Dendritic cell treated with granulocyte-macrophage colony-stimulating factor and Interleukin-4, amounts not matched to agents 40 ng/mL and 50 ng/mL, for 4 days (primary cell): ENCODE data around the gene POM121.
A peak's percentile ranks its signal among the peaks of the same experiment; 100 is the strongest.
"Not testable (repeated sequence)": the region's sequence is repeated elsewhere in the genome, so short reads cannot be mapped to it uniquely, and the experiment has no call there.

ENCODE experiments used
- H3K27ac Mint-ChIP-seq: one replicate; pipeline ENCODE4 v1.8.0; 2022; ENCODE audit warnings: mild to moderate bottlenecking, mixed read lengths
- H3K27me3 Mint-ChIP-seq: one replicate; pipeline ENCODE4 v1.8.0; 2022; ENCODE audit warnings: mild to moderate bottlenecking, mixed read lengths
- H3K36me3 Mint-ChIP-seq: one replicate; pipeline ENCODE4 v1.8.0; 2022; ENCODE audit warnings: low read depth, mixed read lengths
- H3K4me1 Mint-ChIP-seq: one replicate; pipeline ENCODE4 v1.8.0; 2022; ENCODE audit warnings: low read depth, mixed read lengths
- H3K4me3 Mint-ChIP-seq: one replicate; pipeline ENCODE4 v1.8.0; 2022; ENCODE audit warnings: mild to moderate bottlenecking, moderate library complexity, mixed read lengths
- H3K9me3 Mint-ChIP-seq: one replicate; pipeline ENCODE4 v1.8.0; 2022; ENCODE audit warnings: mixed read lengths
- intact Hi-C: fragments of 100-400 bp; cut with micrococcal nuclease; formaldehyde crosslinking; loops from one replicate; pipeline ENCODE4 v1.15.0; 2022

The POM121 gene

DNA sequence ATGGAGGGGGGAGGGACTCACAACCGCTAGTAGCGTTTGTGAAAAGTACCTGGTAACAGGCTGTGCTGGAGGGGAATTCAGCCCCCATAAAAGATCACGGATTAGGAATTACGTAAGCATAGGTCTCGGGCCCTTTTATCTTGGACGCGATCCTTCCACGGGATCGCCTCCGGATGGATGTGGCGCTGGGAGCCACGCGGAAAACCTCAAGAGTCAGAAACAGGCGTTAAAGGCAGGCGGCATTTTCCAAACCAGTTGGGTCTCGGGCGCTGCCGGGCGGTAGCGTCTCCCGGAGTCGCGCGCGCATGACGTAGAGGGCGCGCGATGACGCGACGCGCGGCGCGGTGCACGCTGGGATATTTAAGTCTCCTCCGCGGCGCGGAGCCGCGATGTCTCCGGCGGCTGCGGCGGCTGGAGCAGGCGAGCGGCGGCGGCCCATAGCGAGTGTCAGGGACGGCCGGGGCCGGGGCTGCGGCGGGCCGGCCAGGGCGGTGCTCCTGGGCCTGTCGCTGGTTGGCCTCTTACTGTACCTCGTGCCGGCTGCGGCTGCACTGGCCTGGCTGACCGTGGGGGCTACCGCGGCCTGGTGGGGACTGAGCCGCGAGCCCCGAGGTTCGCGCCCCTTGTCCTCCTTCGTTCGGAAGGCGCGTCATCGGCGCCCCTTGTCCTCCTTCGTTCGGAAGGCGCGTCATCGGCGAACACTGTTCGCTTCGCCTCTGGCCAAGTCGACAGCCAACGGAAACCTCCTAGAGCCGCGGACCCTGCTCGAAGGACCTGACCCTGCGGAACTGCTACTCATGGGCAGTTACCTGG is at the start of gene POM121:
POM121 (plus strand) TSS at position 363 of the 813 bp plus-strand sequence; CDS start at position 390, 27 bp downstream.
- Mint-ChIP-seq H3K4me1 (peaks cover 24% of the 10 kb centered on the region), H3K27me3 (no peaks in the 10 kb centered on the region), H3K27ac (peak within 1 kb of the TSS; percentile 95), H3K36me3 (peaks cover 73% of the 10 kb centered on the region), H3K9me3 (no peaks in the 10 kb centered on the region), H3K4me3 (peak within 1 kb of the TSS; percentile 98)
- intact Hi-C loops, result no loop called here

DNA sequence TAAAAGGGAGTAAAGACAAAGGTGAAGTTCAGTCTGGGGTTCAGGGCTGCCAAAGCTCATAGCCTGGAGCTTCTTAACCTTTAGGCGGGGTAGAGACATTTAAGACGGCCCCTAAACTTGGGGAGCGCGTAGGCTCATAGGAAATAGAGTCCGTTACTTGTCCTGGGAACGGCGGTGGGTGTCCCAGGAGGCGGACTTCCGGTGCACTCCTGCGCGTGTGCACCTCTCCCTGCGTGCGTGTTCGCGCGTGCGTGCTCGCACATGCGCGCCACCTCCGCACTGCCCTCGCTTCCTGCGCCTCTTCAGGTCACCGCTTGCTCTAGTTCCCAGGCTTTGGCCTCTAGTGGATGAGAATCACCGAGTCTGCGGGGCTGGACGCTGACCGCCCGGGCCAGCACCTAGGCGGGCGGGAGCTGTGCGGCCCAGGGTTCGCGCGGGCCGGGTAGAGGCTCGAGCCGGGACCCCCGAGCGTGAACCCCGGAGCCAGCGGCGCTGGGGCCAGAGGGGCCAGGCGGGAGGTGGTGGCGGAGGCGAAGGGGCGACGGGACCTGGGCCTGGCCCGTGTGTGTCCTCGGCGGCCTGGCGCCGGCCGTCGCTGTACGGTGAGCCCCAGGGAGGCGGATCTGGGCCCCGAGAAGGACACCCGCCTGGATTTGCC is 45.7 kb upstream of the POM121 start:
- H3K27ac Mint-ChIP-seq, result peak overlapping the region; percentile 94
- H3K27me3 Mint-ChIP-seq, intact Hi-C loops, H3K4me1 Mint-ChIP-seq, H3K9me3 Mint-ChIP-seq: not testable (repeated sequence)
- H3K36me3 Mint-ChIP-seq, result peaks cover 29% of the 10 kb centered on the region
- H3K4me3 Mint-ChIP-seq, result peak overlapping the region; percentile 99

DNA sequence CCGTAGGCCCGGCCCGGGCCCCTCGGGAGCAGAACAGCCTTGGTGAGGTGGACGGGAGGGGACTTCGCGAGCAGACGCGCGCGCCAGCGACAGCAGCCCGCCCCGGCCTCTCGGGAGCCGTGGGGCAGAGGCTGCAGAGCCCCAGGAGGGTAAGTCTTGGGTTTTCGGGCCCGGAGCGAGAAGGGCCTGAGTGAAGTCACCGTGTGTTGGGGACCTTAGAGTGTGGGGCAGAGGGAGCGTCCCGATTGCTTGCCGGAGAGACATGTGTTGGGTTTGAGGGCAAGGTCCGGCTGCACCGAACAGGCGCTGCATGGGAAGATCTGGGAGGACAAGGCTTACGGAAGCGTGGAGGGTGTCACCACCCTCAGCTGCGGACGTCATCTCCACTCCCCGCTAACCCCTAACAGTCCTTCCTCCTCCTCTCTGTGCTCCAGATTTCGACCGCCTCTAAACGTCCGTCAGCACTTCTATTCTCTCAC is 45.1 kb upstream of the POM121 start:
- H3K4me1 Mint-ChIP-seq, H3K9me3 Mint-ChIP-seq, H3K27me3 Mint-ChIP-seq, intact Hi-C loops: not testable (repeated sequence)
- H3K27ac Mint-ChIP-seq, result peak overlapping the region; percentile 94
- peaks cover 29% of the 10 kb centered on the region for H3K36me3 Mint-ChIP-seq
- peak overlapping the region; percentile 99 for H3K4me3 Mint-ChIP-seq

DNA sequence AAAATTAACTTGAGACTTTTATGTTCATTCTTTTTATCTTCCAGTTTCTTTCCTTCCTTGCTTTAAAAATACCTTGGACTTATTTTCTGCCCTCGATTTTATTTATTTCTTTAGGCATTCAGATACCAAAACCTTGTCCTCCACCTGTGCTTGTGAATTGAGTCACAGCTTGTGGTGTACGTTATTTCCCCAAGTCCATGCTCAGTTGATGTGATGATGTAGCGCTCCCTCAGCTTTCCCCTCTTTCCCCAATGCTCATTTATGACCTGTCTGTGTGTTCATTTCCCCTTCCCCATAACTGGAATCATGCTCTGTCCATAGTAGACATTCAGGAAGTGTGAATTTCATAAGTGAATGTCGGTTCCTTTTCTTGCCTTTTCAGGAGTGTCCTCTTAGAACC is 33.1 kb upstream of the POM121 start:
- intact Hi-C loops, H3K9me3 Mint-ChIP-seq, H3K4me3 Mint-ChIP-seq, H3K27me3 Mint-ChIP-seq: not testable (repeated sequence)
- Mint-ChIP-seq H3K4me1 (peaks cover 33% of the 10 kb centered on the region), H3K27ac (peak overlapping the region; percentile 59), H3K36me3 (peaks cover 61% of the 10 kb centered on the region)

GRCh38 chr7:72904740-72905139 is 20.2 kb upstream of the POM121 start:
- H3K36me3 Mint-ChIP-seq, result peaks cover 96% of the 10 kb centered on the region
- H3K9me3 Mint-ChIP-seq, H3K4me1 Mint-ChIP-seq, H3K4me3 Mint-ChIP-seq, intact Hi-C loops, H3K27ac Mint-ChIP-seq, H3K27me3 Mint-ChIP-seq: not testable (repeated sequence)

DNA sequence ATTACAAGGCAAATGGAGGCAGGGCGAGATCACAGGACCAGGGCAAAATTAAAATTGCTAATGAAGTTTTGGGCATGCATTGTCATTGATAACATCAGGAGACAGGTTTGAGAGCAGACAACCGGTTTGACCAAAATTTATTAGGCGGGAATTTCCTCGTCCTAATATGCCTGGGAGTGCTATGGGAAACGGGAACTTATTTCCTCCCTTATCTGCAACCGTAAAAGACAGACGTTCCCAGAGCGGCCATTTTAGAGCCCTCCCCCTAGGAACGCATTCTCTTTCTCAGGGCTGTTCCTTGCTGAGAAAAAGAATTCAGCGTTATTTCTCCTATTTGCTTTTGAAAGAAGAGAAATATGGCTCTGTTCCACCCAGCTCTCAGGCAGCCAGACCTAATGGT is 16.5 kb upstream of the POM121 start:
- H3K36me3 Mint-ChIP-seq, result peaks cover 80% of the 10 kb centered on the region
- H3K9me3 Mint-ChIP-seq, H3K27ac Mint-ChIP-seq, intact Hi-C loops, H3K4me3 Mint-ChIP-seq, H3K27me3 Mint-ChIP-seq: not testable (repeated sequence)
- H3K4me1 Mint-ChIP-seq, result peaks cover 13% of the 10 kb centered on the region

- H3K9me3 Mint-ChIP-seq, H3K4me3 Mint-ChIP-seq, H3K27me3 Mint-ChIP-seq, intact Hi-C loops: not testable (repeated sequence)
- Mint-ChIP-seq H3K36me3 (peaks cover 71% of the 10 kb centered on the region), H3K4me1 (peaks cover 13% of the 10 kb centered on the region), H3K27ac (peak overlapping the region; percentile 6)
These were observed 13.5 kb upstream of the POM121 start for GRCh38 chr7:72911395-72911794.

DNA sequence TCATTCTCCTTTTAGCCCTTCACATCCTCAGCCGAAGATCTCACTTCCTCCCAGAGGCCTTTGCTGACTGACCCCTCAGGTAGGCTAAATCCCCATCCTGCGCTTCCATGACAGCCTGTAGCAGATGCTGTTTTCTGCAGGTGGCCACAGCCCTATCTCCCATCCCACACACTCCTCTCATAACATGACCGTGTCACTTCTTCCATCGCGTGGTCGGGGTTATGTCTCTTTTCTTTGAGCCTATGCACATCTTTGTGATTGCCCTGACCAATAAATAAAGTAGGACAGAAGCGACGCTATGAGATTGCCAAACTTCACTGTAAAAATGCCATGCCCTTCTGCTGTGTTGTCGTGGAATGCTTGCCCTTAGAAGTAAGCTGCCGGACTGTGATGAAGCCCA is 11.1 kb upstream of the POM121 start:
- not testable (repeated sequence) for H3K4me3 Mint-ChIP-seq, H3K9me3 Mint-ChIP-seq, H3K27me3 Mint-ChIP-seq, H3K27ac Mint-ChIP-seq
- intact Hi-C loops, result loop anchor here (2.0 kb wide), 1 partner anchor 87 kb away; no protein-coding TSS in a partner anchor
- Mint-ChIP-seq H3K4me1 (peaks cover 13% of the 10 kb centered on the region), H3K36me3 (peaks cover 69% of the 10 kb centered on the region)

DNA sequence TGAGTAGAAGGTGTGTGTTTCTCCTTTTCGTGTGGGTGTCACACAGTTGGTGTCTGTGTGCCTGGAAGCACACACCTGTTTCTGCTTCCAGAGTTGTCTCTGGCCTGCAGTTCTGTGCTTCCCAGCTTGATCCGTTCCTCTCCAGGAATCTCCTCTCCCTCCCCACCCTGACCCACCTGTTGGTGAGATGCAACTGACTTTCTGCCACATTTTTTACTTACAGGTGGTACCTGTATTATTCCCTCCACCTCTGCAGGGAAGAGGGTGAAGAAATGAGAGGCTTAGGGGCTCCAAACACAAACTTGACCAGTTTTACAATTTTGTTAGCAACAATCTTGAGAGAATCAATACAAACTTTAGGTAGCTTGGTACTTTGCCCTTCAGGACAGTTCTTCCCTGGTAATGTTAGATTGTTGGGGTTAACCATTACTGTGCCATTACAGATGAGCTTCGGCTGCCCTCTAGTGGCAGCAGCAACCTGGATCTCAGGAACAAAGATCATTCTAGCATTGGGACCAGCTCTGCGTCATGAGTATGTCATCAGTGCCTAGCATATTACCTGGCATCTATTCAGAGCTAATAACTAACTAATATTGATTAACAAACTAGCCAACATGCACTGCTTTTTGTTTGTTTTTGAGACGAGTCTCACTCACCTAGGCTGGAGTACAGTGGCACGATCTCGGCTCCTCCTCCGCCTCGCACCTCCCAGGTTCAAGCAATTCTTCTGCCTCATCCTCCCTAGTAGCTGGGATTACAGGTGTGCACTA is 10.0 kb upstream of the POM121 start:
- not testable (repeated sequence) for H3K9me3 Mint-ChIP-seq, H3K4me1 Mint-ChIP-seq, H3K27me3 Mint-ChIP-seq, H3K27ac Mint-ChIP-seq, H3K4me3 Mint-ChIP-seq
- peaks cover 65% of the 10 kb centered on the region for H3K36me3 Mint-ChIP-seq
- intact Hi-C loops, result loop anchor here (2.0 kb wide), 1 partner anchor 88 kb away; no protein-coding TSS in a partner anchor

DNA sequence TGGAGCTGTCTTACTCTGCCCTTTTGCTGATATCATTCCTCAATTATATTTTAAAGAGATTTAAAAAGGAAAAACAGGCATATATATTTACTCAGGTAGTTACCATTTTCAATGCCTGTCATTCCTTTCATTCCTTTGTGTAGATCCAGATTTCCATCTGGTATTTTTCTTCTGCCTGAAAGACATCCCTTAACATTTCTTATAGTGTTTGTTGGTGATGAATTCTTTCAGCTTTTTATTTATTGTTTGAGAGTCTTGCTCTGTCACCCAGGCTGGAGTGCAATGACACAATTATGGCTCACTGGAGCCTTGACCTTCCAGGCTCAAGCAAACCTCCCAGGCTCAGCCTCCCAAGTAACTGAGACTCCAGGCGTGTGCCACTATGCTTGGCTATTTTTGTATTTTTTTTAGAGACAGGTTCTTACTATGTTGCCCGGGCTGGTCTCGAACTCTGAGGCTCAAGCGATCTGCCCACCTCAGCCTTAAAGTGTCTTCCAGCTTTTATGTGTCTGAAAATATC is 5.6 kb upstream of the POM121 start:
- Mint-ChIP-seq H3K9me3 (no peaks in the 10 kb centered on the region), H3K27ac (no peak overlapping the region), H3K36me3 (peaks cover 61% of the 10 kb centered on the region), H3K27me3 (no peaks in the 10 kb centered on the region), H3K4me3 (no peak overlapping the region), H3K4me1 (peaks cover 11% of the 10 kb centered on the region)
- intact Hi-C loops, result no loop called here

DNA sequence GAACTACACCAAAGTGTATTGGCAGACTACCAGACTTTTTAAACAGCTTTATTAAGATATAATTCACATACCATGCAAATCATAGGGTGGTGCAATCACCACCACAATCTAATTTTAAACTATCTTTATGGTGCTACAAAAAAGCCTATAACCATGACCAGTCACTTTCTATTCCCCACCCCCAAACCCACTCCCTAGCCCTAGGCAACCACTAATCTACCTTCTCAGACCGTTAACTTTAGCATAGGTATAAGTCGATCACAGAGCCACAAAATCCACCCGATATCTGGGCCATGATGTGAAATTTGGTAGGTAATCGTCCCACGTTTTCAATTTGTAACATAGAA is 536 bp upstream of the POM121 start:
- peak overlapping the region; percentile 98 for H3K4me3 Mint-ChIP-seq
- no peaks in the 10 kb centered on the region for H3K27me3 Mint-ChIP-seq
- peaks cover 72% of the 10 kb centered on the region for H3K36me3 Mint-ChIP-seq
- intact Hi-C loops, result no loop called here
- peak overlapping the region; percentile 95 for H3K27ac Mint-ChIP-seq
- H3K9me3 Mint-ChIP-seq, result no peaks in the 10 kb centered on the region
- peaks cover 24% of the 10 kb centered on the region for H3K4me1 Mint-ChIP-seq

DNA sequence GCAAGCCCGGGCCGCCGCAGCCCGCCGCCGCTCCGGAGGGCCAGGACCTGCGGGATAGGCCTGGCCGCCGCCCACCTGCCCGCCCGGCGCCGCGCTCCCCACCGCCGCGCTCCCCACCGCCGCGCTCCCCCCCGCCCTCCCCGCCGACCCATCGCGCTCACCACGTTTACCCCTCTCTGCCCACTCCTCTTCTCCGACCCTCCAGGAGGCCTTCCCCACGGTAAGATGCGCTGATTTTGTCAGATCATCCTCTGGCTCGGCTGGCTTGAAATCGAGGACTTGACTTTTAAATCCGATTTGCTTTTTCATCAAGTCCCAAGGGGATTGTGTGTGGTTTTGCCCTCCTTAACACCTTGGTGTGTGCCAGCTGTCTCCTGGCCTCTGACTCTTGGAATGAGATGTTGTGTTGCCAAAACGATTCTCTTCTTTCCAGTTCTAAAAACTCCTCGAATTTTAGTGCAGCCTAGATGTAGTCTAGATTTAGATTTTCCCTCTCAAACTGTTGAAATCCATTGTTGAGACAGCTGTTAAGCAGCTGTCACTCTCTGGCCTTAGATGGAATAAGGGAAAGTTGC is 738 bp downstream of the POM121 start:
- Mint-ChIP-seq H3K27me3 (no peaks in the 10 kb centered on the region), H3K4me3 (peak overlapping the region; percentile 98), H3K27ac (peak overlapping the region; percentile 95), H3K36me3 (peaks cover 73% of the 10 kb centered on the region), H3K4me1 (peaks cover 24% of the 10 kb centered on the region), H3K9me3 (no peaks in the 10 kb centered on the region)
- intact Hi-C loops, result no loop called here

GRCh38 chr7:72927791-72928190 is 2.9 kb downstream of the POM121 start:
- intact Hi-C loops, H3K27ac Mint-ChIP-seq, H3K9me3 Mint-ChIP-seq, H3K4me3 Mint-ChIP-seq, H3K27me3 Mint-ChIP-seq: not testable (repeated sequence)
- peaks cover 24% of the 10 kb centered on the region for H3K4me1 Mint-ChIP-seq
- H3K36me3 Mint-ChIP-seq, result peaks cover 81% of the 10 kb centered on the region
